Measurements from ENCODE around the gene SOX6.

DNA sequence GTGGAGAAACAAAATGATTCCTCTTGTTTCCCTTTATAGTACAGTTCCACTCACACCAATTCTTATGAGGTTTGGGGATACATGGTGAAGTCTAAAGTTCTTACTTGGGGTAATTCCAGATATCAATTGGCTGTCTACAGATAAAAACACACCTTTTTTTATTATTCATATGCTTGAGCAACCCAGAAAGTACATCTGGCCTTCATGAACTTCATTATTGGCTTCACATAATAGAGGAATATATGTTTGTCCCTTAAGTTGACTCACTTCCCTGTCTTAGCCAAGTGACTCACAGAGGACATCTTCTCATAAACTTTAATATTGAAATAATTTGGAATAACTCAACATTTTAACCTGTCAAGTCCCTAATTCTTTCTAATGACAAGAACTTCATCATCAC, 36.3 kb upstream of the SOX6 start:
- TF ChIP-seq, protein P1, sequence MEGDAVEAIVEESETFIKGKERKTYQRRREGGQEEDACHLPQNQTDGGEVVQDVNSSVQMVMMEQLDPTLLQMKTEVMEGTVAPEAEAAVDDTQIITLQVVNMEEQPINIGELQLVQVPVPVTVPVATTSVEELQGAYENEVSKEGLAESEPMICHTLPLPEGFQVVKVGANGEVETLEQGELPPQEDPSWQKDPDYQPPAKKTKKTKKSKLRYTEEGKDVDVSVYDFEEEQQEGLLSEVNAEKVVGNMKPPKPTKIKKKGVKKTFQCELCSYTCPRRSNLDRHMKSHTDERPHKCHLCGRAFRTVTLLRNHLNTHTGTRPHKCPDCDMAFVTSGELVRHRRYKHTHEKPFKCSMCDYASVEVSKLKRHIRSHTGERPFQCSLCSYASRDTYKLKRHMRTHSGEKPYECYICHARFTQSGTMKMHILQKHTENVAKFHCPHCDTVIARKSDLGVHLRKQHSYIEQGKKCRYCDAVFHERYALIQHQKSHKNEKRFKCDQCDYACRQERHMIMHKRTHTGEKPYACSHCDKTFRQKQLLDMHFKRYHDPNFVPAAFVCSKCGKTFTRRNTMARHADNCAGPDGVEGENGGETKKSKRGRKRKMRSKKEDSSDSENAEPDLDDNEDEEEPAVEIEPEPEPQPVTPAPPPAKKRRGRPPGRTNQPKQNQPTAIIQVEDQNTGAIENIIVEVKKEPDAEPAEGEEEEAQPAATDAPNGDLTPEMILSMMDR (IDR thresholded peaks at IDR 0.05): no peak
- TF ChIP-seq POLR2A (IDR thresholded peaks at IDR 0.05): no peak

All from right lobe of liver (tissue), 4 donors.